ENCODE results near the gene CAMK2B.

DNA sequence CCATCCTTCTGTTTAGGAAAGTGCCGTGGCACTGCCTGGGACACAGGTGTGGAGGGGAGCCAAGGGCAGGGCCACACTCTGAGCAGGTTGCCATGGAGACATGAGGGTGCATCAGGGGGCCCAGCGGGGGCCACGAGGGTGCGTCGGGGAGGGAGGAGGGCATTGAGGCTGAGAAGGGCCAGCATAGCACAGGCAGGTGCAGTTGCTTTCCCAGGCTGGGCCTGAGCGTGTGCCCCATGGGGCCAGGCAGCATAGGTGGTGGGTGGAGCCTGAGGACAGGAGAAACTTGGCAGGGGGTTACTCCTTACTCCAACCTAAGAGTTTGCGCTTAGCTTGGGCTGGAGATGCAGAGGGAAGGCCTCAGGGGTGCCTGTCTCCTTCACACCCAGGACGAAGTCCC is 109.4 kb downstream of the CAMK2B start:
- TF ChIP-seq, protein P1, sequence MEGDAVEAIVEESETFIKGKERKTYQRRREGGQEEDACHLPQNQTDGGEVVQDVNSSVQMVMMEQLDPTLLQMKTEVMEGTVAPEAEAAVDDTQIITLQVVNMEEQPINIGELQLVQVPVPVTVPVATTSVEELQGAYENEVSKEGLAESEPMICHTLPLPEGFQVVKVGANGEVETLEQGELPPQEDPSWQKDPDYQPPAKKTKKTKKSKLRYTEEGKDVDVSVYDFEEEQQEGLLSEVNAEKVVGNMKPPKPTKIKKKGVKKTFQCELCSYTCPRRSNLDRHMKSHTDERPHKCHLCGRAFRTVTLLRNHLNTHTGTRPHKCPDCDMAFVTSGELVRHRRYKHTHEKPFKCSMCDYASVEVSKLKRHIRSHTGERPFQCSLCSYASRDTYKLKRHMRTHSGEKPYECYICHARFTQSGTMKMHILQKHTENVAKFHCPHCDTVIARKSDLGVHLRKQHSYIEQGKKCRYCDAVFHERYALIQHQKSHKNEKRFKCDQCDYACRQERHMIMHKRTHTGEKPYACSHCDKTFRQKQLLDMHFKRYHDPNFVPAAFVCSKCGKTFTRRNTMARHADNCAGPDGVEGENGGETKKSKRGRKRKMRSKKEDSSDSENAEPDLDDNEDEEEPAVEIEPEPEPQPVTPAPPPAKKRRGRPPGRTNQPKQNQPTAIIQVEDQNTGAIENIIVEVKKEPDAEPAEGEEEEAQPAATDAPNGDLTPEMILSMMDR (IDR thresholded peaks at IDR 0.05; ENCODE audit: low read length), result no peak
- TF ChIP-seq EZH2 (optimal IDR thresholded peaks at IDR 0.05; ENCODE audit: low read depth, low read length), result no peak

Measured in MM.1S (cell line).